Psoas muscle (tissue), 8 donors: ENCODE results near the gene S100A16. TPM values are rescaled to one million over a fixed set of nuclear protein-coding genes. Genes with fewer than 3 reads are reported as not detected.

ENCODE experiments used
- ATAC-seq, 4 donors: fragments of 200-7000 bp; cut with Tn5 transposase; one replicate each; pipeline ENCODE4 v1.9.1; 2020; ENCODE audit warnings: moderate library complexity in 3 of 4, mild to moderate bottlenecking in 2 of 4
- DNase-seq, 2 donors: peaks; one replicate each; pipeline ENCODE4 v3.0.0-alpha.2; 2020
- H3K27ac ChIP-seq: fragments of 200-600 bp; one replicate; pipeline ENCODE4 v1.8.0; 2022
- H3K27me3 ChIP-seq, 3 donors: fragments of 200-600 bp in 1 of 3; one replicate each; pipeline versions ENCODE4 v1.6.1 to v1.8.0; 2013 to 2022; ENCODE audit warnings: low read length in 2 of 3, mild to moderate bottlenecking in 2 of 3, moderate library complexity in 1 of 3; ENCODE audit not compliant: insufficient read depth in 3 of 3
- H3K36me3 ChIP-seq, 2 donors: fragments of 200-600 bp in 1 of 2; one replicate each; pipeline versions ENCODE4 v1.6.1 to v1.8.0; 2013 to 2022; ENCODE audit warnings: low read depth in 1 of 2, mild to moderate bottlenecking in 1 of 2, moderate library complexity in 1 of 2; ENCODE audit not compliant: insufficient read depth in 1 of 2
- H3K4me1 ChIP-seq: fragments of 200-600 bp; one replicate; pipeline ENCODE4 v1.8.0; 2022
- H3K4me3 ChIP-seq: fragments of 200-600 bp; one replicate; pipeline ENCODE4 v1.8.0; 2022; ENCODE audit warnings: mild to moderate bottlenecking
- H3K9me3 ChIP-seq: fragments of 200-600 bp; one replicate; pipeline ENCODE4 v1.8.0; 2022
- WGBS, 3 donors: extraction: QIAGEN DNeasy Blood & Tissue Kit; methylation state at CpG; one replicate each; pipeline versions ENCODE4 v1.1.6 to v1.1.7; 2013; 5-methylcytosine and 5-hydroxymethylcytosine counted together
- intact Hi-C, 2 donors: fragments of 100-400 bp; cut with DNase I; formaldehyde crosslinking; loops; one replicate each; pipeline versions ENCODE4 v1.11.0 to v1.14.2; 2022
- polyA plus RNA-seq, 3 donors: library from polyadenylated mRNA; stranded (reverse); fragments of 200-250 nt; gene quantifications; one replicate each; pipeline ENCODE4 v1.2.3, GENCODE V29; 2013
- total RNA-seq, 4 donors: library from RNA; stranded (reverse); fragmentation: NEBNext Ultra II Directional in 2 of 4; extraction: Animal tissue kit (Norgen Biotek cat#: 25700) in 2 of 4; gene quantifications; one replicate each; pipeline versions ENCODE4 v1.2.1 to v1.2.4, GENCODE V29; 2021 to 2023
- TF ChIP-seq, protein P1 (sequence below): fragments of 200-600 bp; IDR thresholded peaks from one replicate; pipeline ENCODE4 v1.8.0; 2022; ENCODE audit warnings: antibody characterized with exemption
- donor health status: healthy with polysubstance abuse.
- donor health status: DM: no; HTN: no; CAD: no; lungs with moderate emphysema.
- donor health status: Bipolar disorder and iron deficiency.
- donor health status: healthy.
- donor health status: DM: yes; HTN: yes; CAD: no.
- donor health status: DM: no; HTN: no; CAD: no.
- donor health status: DM: no; HTN: no; CAD: no.
- donor health status: DM: yes; HTN: yes; CAD: no.

Gene S100A16
- total and polyA plus RNA-seq, 7 donors, result 23.3 to 251 (median 38.1) TPM

DNA sequence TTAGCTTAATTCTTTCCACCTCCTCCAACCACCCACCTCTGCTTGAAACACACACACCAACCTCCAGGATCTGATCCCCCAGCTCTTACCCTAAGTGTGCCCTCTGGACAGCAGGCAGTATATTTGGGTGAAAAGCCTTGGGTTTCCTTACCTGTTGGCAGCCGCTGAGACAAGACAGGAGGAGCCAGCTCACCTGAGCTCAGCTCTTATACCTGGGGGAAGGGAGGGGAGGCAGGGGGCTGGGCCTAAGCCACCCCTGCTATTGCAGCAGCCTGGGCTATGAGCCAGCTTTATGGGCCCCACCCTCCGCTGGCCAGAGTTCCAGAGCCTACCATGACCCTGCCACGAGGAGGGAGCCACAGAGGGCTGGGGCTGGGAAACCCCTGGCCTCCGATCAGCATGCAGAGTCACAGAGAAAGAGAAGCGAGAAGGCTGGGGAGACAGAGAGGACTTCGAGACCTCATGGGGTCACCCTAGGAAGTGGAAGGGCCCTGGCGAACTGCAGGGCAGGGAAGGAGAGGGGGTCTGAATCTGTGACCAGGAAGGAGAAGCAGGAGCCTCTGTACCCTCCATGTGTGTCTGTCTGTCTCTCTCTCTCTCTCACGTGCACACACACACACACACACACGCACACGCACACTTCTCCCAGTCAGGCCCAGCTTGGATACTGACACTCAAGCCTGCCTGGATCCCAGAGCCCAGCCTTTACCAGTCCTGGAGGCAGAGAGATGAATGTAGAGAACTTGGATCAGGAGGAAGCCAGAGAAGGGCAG is 3.4 kb upstream of the S100A16 start, which contains the start of gene S100A14:
S100A14 (minus strand) TSS at position 182 of the 773 bp plus-strand sequence. CDS start 467 bp downstream, outside the sequence.
- H3K4me1 ChIP-seq, result peaks cover 8% of the 10 kb centered on the region
- peaks cover 0 to 32% of the 10 kb centered on the region in 2 donors for H3K36me3 ChIP-seq
- H3K27me3 ChIP-seq, result no peaks in the 10 kb centered on the region
- 64 to 80% (median 67%) methylated on average over 9 to 10 of the region's 10 CpGs for WGBS, 3 donors
- H3K4me3 ChIP-seq, result no peak within 1 kb of the TSS
- H3K27ac ChIP-seq, result no peak within 1 kb of the TSS
- TF ChIP-seq, protein P1, sequence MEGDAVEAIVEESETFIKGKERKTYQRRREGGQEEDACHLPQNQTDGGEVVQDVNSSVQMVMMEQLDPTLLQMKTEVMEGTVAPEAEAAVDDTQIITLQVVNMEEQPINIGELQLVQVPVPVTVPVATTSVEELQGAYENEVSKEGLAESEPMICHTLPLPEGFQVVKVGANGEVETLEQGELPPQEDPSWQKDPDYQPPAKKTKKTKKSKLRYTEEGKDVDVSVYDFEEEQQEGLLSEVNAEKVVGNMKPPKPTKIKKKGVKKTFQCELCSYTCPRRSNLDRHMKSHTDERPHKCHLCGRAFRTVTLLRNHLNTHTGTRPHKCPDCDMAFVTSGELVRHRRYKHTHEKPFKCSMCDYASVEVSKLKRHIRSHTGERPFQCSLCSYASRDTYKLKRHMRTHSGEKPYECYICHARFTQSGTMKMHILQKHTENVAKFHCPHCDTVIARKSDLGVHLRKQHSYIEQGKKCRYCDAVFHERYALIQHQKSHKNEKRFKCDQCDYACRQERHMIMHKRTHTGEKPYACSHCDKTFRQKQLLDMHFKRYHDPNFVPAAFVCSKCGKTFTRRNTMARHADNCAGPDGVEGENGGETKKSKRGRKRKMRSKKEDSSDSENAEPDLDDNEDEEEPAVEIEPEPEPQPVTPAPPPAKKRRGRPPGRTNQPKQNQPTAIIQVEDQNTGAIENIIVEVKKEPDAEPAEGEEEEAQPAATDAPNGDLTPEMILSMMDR, result no peak
- ATAC-seq (no peak), DNase-seq (peak in 1 of 2 donors; percentile 59)
- no peaks in the 10 kb centered on the region for H3K9me3 ChIP-seq
- intact Hi-C loops, result loop anchor here (2.0 to 5.0 kb wide), 2 partner anchors 44 to 104 kb away; no protein-coding TSS in a partner anchor

DNA sequence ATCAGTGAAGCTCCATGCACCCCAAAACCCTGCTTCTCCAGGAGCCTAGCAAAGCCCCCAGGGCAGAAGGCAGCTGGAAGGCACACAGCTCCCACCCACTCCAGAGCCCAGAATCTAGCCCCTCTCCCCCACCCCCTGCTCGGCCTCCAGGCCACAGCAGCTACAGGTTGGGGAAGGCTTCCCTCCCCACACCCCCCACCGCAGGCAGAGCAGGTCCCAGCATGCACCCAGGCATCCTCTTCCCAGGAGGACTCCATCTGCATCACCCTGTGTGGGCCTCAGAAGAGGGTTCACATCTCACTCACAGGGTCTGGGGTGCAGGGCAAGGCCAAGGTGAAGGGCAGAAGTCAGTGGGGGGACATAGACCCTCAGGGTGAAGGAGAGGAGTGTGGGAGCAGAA is 2.5 kb upstream of the S100A16 start:
- no peak for DNase-seq
- intact Hi-C loops, result loop anchor here (5.0 kb wide), 1 partner anchor 103 kb away; no protein-coding TSS in a partner anchor
- WGBS, 3 donors, result 94 to 95% (median 94%) methylated on average over 2 of the region's 2 CpGs
- Histone ChIP-seq H3K27me3 (no peaks in the 10 kb centered on the region), H3K9me3 (no peaks in the 10 kb centered on the region), H3K36me3 (peaks cover 0 to 28% of the 10 kb centered on the region in 2 donors), H3K27ac (no peak overlapping the region), H3K4me1 (peaks cover 14% of the 10 kb centered on the region), H3K4me3 (no peak overlapping the region)
- ATAC-seq, result no peak
- TF ChIP-seq, protein P1, result no peak

DNA sequence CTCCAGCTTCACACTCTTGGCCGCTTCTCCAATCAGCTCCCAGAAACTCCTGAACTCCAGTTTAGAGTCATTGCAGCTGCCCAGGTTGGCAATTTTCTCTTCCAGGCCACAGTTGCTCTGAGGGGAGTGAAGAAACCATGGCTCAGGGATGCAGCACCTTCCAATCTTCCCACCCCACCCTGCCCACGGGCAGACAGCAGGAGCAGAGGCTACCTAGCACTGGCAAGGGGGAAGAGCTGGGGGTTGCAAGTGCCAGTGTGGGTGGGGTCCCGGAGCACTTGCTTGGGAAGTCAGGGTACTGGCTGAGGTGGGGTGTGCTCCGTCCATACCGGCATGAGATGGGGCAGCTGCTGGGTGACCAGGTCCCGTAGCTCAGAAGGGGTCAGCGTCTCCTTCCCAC is 2.0 kb upstream of the S100A16 start:
- Histone ChIP-seq H3K27me3 (no peaks in the 10 kb centered on the region), H3K4me1 (peaks cover 18% of the 10 kb centered on the region), H3K4me3 (no peak overlapping the region), H3K9me3 (no peaks in the 10 kb centered on the region), H3K27ac (no peak overlapping the region), H3K36me3 (peaks cover 0 to 23% of the 10 kb centered on the region in 2 donors)
- 90 to 97% (median 92%) methylated on average over 7 of the region's 7 CpGs for WGBS, 3 donors
- intact Hi-C loops, result loop anchor here (5.0 kb wide), 1 partner anchor 103 kb away; no protein-coding TSS in a partner anchor
- TF ChIP-seq, protein P1, result no peak
- DNase-seq, result no peak
- ATAC-seq, result no peak

DNA sequence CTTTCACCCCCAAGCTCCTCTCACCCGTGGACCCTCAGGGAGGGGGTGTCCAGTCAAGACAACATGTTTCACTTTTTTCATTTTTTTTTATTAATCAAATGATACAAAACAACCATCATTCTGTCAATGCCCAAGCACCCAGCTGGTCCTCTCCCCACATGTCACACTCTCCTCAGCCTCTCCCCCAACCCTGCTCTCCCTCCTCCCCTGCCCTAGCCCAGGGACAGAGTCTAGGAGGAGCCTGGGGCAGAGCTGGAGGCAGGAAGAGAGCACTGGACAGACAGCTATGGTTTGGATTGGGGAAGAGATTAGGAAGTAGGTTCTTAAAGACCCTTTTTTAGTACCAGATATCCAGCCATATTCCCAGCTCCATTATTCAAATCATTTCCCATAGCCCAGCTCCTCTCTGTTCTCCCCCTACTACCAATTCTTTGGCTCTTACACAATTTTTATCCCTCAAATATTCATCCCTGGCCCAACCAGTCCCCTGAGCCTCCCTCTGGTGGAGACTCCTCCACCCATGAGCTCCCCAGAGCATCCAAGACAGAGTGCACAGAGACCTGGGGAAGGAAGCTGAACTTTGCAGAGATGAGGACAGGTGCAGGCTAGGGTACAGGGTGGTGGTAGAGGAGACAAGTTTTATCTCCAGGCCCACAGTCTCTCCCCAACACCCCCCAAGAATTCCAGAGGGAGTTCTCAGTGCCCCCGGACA is 1.4 kb upstream of the S100A16 start:
- DNase-seq, result no peak
- H3K4me1 ChIP-seq, result peaks cover 23% of the 10 kb centered on the region

More for the DNA sequence above, 1.4 kb upstream of the S100A16 start:
- no peaks in the 10 kb centered on the region for H3K9me3 ChIP-seq
- no peaks in the 10 kb centered on the region for H3K27me3 ChIP-seq
- H3K27ac ChIP-seq, result no peak overlapping the region
- whole genome bisulfite sequencing, 3 donors, result 60 to 81% (median 62%) methylated on average over 2 of the region's 2 CpGs
- no peak for ATAC-seq
- intact Hi-C loops, result no loop called here
- H3K4me3 ChIP-seq, result no peak overlapping the region
- peaks cover 0 to 17% of the 10 kb centered on the region in 2 donors for H3K36me3 ChIP-seq
- TF ChIP-seq, protein P1, result no peak
